A172 (cell line): ENCODE data around the gene DCUN1D2. TPM values are rescaled to one million over a fixed set of nuclear protein-coding genes. Genes with fewer than 3 reads are reported as not detected.

ENCODE experiments used
- DNase-seq: peaks from one replicate; pipeline ENCODE4 v3.0.0-alpha.2; 2015; ENCODE audit warnings: low spot score
- total RNA-seq: library from RNA; depleted of rRNA; stranded (reverse); fragments of >200 nt; shearing (Covaris generic); gene quantifications from 2 replicates; pipeline ENCODE4 v1.2.3, GENCODE V29; 2014

Gene DCUN1D2
- total RNA-seq, 1 experiment from 2014 or later: 18.6 TPM

GRCh38 chr13:113519556-113519955 is 29.0 kb upstream of the DCUN1D2 start:
- DNase-seq: no peak

- DNase-seq: no peak
These were observed 27.7 kb upstream of the DCUN1D2 start for GRCh38 chr13:113518076-113518803.

GRCh38 chr13:113514847-113515246 is 24.3 kb upstream of the DCUN1D2 start:
- no peak for DNase-seq

- no peak for DNase-seq
These were observed 23.2 kb upstream of the DCUN1D2 start for GRCh38 chr13:113513761-113514160.

GRCh38 chr13:113511361-113511760 is 20.9 kb upstream of the DCUN1D2 start:
- no peak for DNase-seq

- DNase-seq: no peak
These were observed 20.4 kb upstream of the DCUN1D2 start for GRCh38 chr13:113510871-113511270.

- no peak for DNase-seq
These were observed 19.5 kb upstream of the DCUN1D2 start for GRCh38 chr13:113509989-113510388.

- no peak for DNase-seq
These were observed 18.2 kb upstream of the DCUN1D2 start for GRCh38 chr13:113508521-113509254.

- DNase-seq: no peak
These were observed 17.2 kb upstream of the DCUN1D2 start for GRCh38 chr13:113507505-113508345.

GRCh38 chr13:113506871-113507388 is 16.4 kb upstream of the DCUN1D2 start:
- no peak for DNase-seq

- no peak for DNase-seq
These were observed 15.6 kb upstream of the DCUN1D2 start for GRCh38 chr13:113506025-113506685.

- DNase-seq: no peak
These were observed 12.2 kb upstream of the DCUN1D2 start for GRCh38 chr13:113502686-113503085.

GRCh38 chr13:113500530-113501265 is 10.2 kb upstream of the DCUN1D2 start:
- no peak for DNase-seq

- DNase-seq: peak; percentile 65
These were observed 9.4 kb upstream of the DCUN1D2 start for GRCh38 chr13:113499936-113500335.

GRCh38 chr13:113498905-113499304 is 8.4 kb upstream of the DCUN1D2 start:
- DNase-seq: no peak

- DNase-seq: no peak
These were observed 6.7 kb upstream of the DCUN1D2 start for GRCh38 chr13:113497217-113497616.

- DNase-seq: peak; percentile 10
These were observed 5.1 kb upstream of the DCUN1D2 start for GRCh38 chr13:113495494-113496210.

GRCh38 chr13:113493315-113493951 is 2.9 kb upstream of the DCUN1D2 start:
- DNase-seq: peak; percentile 96

- no peak for DNase-seq
These were observed 1.5 kb upstream of the DCUN1D2 start for GRCh38 chr13:113491982-113492381.

GRCh38 chr13:113491418-113491883 is 940 bp upstream of the DCUN1D2 start:
- no peak for DNase-seq
